HG02943 (cell line): ENCODE results near the gene TTC39B.

ENCODE experiments used
- ATAC-seq: cut with Tn5 transposase; IDR thresholded peaks from one replicate; pipeline ENCODE4 v1.9.1; 2021; ENCODE audit warnings: mild to moderate bottlenecking, low read depth, moderate library complexity; ENCODE audit not compliant: unreplicated experiment

TTC39B gene

DNA sequence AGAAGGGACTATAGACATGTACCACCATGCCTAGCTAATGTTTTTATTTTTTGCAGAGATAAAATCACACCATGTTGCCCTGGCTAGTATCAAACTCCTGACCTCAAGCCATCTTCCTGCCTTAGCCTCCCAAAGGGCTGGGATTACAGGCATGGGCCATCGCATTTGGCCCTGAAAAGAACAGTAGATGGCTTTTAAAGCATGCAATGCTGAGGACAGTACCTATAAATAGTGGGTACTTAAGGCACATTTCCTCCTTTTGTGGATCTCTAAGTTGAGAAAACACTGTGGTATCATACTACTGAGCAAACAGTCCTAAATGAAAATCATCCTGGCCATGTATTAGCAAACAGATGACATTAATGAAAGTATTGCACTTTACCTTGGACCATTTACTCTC is 119.4 kb downstream of the TTC39B start:
- ATAC-seq, result no peak

- no peak for ATAC-seq
These were observed 124.3 kb downstream of the TTC39B start for GRCh38 chr9:15182730-15183129.

DNA sequence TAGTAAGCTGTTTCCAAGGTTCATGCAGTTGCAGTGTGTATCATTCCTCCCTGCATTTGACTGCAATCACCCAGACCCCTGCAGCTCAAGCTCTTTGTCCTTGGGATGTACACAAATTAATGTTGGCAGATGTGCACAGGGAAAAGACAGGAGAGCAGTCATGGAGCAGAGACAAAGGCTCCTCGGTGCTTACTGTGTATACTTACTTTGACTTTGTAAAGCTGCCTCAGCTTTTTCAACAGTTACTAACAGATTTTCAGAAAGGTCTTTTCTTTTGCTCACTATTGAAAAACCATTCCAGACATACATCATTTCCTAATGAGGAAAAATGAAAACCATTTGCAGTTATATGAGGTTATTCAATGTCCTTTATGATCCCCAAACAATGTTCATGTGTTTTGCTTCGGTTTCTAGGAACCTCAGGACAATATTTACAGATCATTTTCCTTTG is 124.9 kb downstream of the TTC39B start:
- no peak for ATAC-seq

DNA sequence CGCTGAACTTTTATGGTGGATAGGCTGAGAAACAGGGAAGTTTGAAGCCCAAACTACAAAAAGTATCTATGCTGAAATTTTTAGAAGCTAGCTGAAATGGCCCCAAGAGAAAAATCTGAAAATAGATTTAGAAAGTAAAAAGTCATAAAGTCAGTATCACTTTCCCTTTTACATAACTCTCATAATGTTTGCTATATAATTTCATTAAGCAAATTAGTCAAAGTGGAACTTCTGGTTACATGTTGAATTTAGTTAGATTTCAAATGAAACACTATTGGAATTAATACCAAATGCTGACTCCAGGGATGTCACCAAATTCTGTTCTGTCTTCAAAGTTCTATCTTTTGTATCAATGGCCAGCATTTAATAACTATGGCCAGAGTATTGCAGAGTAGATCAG is 126.9 kb downstream of the TTC39B start:
- ATAC-seq, result no peak

DNA sequence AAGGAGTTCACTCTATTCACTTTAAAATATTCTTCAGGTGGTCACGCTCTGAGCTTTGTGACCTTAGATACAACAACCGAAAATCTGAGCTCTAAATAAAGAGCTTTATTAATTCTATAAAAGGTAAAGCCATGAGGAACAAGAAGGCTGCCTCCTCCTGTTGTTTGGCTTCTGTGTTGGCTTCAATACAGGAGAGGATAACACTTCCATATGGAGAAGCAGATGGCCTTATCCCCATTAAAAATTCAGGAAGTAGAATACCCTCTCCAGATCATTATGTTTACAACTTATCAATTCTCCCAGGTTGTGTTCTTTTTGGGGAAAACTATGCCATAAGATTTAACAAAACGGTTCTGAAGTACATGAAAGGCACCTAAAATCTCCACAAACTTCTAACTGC is 128.4 kb downstream of the TTC39B start:
- no peak for ATAC-seq

DNA sequence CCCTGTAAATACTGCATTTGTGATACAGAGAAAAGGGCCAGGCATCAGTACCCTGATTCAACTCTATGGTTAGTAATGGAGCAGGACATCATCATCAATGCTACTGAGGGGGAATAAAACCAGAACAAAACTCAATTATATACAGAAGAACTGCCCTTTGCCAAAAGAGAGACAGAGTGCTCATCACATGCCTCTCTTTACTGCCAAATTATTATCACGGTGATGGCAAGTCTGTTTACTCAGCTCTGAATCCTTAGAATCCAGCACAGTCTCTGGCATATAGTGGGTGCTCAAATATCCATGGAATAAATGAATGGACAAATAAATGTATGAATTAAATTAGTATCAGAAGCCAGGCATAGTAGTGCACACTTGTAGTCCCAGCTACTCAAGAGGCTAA is 130.2 kb downstream of the TTC39B start:
- no peak for ATAC-seq

DNA sequence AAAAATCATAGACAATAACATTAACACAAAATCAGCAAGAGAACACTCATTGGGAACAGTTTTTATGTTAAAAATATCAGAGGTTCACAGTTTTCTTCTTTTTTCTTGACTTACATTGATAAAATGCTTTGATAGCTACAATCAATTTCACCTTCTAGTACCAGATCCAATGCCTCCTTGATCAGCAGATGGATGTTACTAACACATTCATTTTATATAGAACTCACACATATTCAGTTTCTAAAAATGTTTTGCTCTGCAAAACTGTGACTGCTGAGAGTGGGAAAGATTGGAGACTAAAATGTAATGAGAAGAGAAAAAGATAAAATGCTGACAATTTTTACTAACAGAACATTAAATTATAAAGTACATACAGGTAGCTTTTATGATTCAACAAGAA is 143.1 kb downstream of the TTC39B start:
- no peak for ATAC-seq

GRCh38 chr9:15161753-15162152 is 145.3 kb downstream of the TTC39B start:
- no peak for ATAC-seq

DNA sequence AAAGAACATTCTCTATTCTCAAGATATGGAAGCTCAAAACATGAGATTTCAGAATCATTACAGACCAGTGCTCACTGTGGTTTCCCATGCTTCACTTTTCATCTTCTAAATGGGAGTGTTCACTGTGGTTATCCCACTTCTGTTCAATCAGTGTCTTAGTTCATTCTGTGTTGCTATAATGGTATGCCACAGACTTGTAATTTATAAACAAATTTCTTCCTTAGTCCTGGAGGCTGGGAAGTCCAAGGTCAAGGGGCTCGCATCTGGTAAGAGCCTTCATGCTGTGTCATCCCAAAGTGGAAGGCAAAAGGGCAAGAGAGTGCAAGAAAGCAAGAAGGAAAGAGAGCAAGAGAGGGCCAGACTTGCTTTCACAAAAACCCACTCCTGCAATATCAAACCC is 146.3 kb downstream of the TTC39B start:
- ATAC-seq, result no peak

DNA sequence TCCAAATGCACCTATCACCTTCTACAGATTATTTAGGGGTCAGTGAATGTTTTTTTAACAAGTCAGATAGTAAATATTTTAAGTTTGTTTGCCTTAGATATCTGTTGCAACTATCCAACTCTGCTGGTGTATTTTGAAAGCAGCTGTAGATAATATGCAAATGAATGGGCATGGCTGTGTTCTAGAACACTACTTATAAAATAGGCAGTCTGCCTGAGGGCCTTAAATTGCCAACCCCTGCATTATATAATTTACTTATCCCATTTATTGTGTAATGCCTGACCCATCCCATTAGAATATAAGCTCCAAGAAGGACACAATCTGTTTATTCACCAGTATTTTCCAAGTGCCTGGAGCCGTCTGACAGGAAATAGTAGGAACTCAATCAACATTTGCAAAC is 149.0 kb downstream of the TTC39B start:
- ATAC-seq, result no peak

DNA sequence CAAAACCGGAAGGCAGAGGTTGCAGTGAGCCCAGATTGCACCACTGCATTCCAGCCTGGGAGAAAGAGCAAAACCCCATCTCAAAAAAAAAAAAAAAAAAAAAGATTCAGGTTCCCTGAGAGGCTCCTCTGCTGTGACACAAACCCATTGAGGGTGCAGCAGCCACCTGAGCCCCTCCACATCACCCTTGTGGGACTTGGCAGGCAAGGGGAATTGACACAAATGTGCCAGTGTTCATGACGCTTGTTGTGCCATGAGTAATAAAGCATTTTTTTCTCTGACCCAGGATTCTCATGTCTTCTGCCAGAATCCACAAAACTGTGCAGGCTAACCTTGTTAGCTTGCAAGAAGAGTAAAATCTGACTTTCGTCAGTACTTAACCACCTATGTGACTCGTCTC is 149.6 kb downstream of the TTC39B start:
- ATAC-seq, result no peak

DNA sequence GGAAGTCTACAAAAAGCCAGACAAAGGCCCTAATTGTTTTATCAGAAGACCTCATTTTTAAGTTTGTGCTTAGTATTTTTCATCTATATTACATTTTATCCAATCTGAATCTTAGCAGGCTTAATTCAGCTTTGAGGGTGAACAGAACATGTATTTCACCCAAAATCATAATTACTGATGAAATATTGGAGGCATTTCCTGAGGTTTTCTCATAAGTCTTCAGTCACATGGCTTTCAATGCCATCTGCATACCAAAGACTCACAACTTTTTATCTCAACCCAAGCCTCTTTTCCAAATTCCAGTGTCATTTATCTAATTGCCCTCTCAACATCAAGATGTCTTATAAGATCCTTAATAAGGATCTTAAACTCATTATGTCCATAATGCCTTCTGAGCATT is 150.8 kb downstream of the TTC39B start:
- ATAC-seq, result no peak

DNA sequence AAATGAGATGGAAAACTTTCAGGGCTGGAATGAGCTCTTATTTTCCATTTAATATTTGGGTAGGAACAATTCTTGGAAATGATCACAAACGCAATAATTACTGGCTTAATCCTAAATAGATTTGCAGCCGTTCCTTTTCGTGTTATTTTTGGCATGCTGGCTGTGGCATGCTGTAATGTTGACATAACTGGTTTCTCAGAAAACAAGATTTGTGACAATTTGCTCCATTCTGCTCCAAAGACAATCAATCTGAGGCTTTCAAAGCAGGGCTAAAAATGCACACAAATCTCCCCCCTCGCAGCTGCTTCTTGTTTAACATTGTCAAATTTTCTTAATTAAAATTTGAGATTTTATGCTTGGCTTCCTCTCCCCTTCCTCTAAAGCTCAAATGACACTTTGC is 151.2 kb downstream of the TTC39B start:
- no peak for ATAC-seq

GRCh38 chr9:15155323-15155722 is 151.7 kb downstream of the TTC39B start:
- ATAC-seq, result no peak

GRCh38 chr9:15154677-15155076 is 152.3 kb downstream of the TTC39B start:
- ATAC-seq, result no peak

GRCh38 chr9:15153961-15154360 is 153.1 kb downstream of the TTC39B start:
- ATAC-seq, result no peak

DNA sequence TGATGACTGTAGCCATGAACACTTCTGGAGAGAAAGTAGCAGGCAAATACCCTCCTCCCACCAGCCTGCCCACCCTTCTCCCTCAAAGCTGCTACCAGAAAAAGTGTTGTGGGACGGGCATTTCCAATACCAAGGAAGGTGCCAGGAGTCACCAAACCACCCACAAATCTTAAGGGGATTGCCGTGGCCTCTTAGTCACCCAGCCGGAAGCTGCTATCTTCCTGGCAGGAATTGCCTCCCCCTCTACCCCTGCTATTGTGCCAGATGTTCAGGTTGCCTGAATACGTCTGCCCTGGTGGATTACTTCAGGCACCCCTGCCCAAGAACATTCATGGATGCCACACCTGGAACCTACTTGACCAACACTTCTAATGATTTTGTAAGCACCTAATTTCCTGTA is 156.1 kb downstream of the TTC39B start:
- ATAC-seq, result no peak

DNA sequence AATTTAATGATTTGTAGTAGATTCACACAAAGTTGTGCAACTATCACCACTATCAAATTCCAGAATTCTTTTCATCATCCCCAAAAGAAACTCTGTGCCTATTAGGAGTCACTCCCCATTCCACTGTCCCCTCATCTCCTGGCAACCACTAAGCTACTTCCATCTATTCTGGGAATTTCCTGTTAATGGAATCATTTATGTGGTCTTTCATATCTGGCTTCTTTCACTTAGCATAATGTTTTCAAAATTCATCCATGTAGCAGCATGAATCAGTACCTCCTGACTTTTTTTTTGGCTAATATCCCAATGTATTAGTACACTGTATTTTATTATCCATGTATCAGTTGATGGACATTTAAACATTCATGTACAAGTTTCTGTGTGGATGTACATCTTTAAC is 157.6 kb downstream of the TTC39B start:
- ATAC-seq, result no peak

GRCh38 chr9:15146268-15146700 is 160.7 kb downstream of the TTC39B start:
- no peak for ATAC-seq

GRCh38 chr9:15144622-15145061 is 162.4 kb downstream of the TTC39B start:
- no peak for ATAC-seq

- peak; percentile 73 for ATAC-seq
These were observed 164.0 kb downstream of the TTC39B start for GRCh38 chr9:15142878-15143534.

- no peak for ATAC-seq
These were observed 167.0 kb downstream of the TTC39B start for GRCh38 chr9:15140051-15140450.

GRCh38 chr9:15139469-15139868 is 167.5 kb downstream of the TTC39B start:
- no peak for ATAC-seq
